T-helper 2 cell treated with Interferon-gamma antibody and Interleukin-4, amounts not matched to agents 5 μg/mL and 100 μg/mL, for 36 hours (primary cell): ENCODE measurements around the gene SHISA4.
"Not testable (repeated sequence)": the region's sequence is repeated elsewhere in the genome, so short reads cannot be mapped to it uniquely, and the experiment has no call there.

ENCODE experiments used
- DNase-seq: peaks from one replicate; pipeline ENCODE4 v3.0.0; 2021; ENCODE audit warnings: low spot score
- H3K27ac Mint-ChIP-seq: one replicate; pipeline ENCODE4 v1.8.0; 2021; ENCODE audit warnings: mild to moderate bottlenecking, mixed read lengths
- H3K27me3 Mint-ChIP-seq: one replicate; pipeline ENCODE4 v1.8.0; 2021; ENCODE audit warnings: low read depth, mixed read lengths
- H3K36me3 Mint-ChIP-seq: one replicate; pipeline ENCODE4 v1.8.0; 2021; ENCODE audit warnings: low read depth, mixed read lengths
- H3K4me1 Mint-ChIP-seq: one replicate; pipeline ENCODE4 v1.8.0; 2021; ENCODE audit warnings: low read depth, mixed read lengths
- H3K4me3 Mint-ChIP-seq: one replicate; pipeline ENCODE4 v1.8.0; 2022; ENCODE audit warnings: mild to moderate bottlenecking, moderate library complexity, mixed read lengths
- H3K9me3 Mint-ChIP-seq: one replicate; pipeline ENCODE4 v1.8.0; 2021; ENCODE audit warnings: mixed read lengths

SHISA4 gene

DNA sequence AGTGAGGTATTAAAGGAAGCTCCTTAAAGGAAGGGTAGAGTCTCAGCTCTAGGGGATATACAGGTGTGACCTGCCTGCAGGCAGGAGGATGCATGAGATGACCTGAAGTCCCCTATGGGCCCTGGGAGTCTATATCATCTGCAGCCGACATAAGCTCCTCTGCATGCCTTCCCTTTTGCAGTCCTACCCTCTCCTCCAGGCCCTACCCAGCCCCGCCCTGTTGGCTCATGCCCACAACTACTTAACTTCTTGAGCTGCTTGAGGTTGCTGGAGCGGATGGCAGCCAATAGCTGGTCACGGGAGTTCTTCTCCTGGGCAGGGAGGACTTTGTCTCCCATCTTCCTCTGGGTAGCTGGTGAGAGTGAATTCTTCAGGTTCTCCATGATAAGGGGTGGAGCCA lies 10.3 kb downstream of the SHISA4 start:
- H3K27me3 Mint-ChIP-seq, result peaks cover 7% of the 10 kb centered on the region
- H3K4me1 Mint-ChIP-seq, result peaks cover 11% of the 10 kb centered on the region
- H3K36me3 Mint-ChIP-seq, result no peaks in the 10 kb centered on the region
- H3K9me3 Mint-ChIP-seq, result no peaks in the 10 kb centered on the region
- H3K27ac Mint-ChIP-seq, result no peak overlapping the region
- H3K4me3 Mint-ChIP-seq, result no peak overlapping the region
- no peak for DNase-seq

DNA sequence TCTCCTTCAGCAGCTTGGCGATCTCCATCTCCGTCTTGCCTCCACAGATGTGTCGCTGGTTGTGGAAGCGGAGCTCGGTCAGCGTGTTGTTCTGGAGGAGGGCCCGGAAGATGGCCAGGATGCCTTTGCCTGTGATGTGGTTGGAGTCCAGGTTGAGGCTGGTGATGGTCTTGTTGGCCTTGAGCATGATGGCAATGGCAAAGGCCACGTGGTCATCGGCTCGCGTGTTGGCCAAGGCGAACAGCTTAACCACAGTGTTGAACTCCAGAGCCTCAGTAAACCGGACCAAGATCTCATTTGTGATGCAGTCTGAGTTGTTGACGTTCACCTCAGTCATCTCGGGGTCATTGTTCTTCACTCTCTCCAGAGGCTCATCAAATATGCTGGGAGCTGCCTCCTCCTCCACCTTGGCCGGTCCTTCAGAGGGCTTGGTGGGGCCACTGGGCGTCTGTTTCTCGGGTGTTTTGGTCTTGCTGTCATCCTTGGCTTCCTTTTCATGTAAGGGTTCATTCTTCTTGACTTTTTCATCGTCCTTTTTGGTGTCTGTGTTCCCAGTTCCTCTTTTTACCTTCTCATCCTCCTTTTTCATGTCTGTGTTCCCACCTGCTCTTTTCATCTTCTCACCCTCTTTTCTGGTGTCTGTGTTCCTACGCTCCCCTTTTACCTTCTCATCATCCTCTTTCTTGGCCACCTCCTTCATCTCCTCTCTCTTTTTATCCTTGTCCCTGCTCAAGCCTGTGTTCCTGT lies 11.2 kb downstream of the SHISA4 start:
- no peak overlapping the region for H3K4me3 Mint-ChIP-seq
- H3K27ac Mint-ChIP-seq, result no peak overlapping the region
- no peaks in the 10 kb centered on the region for H3K9me3 Mint-ChIP-seq
- DNase-seq, result no peak
- H3K4me1 Mint-ChIP-seq, result peaks cover 7% of the 10 kb centered on the region
- peaks cover 7% of the 10 kb centered on the region for H3K27me3 Mint-ChIP-seq
- no peaks in the 10 kb centered on the region for H3K36me3 Mint-ChIP-seq

DNA sequence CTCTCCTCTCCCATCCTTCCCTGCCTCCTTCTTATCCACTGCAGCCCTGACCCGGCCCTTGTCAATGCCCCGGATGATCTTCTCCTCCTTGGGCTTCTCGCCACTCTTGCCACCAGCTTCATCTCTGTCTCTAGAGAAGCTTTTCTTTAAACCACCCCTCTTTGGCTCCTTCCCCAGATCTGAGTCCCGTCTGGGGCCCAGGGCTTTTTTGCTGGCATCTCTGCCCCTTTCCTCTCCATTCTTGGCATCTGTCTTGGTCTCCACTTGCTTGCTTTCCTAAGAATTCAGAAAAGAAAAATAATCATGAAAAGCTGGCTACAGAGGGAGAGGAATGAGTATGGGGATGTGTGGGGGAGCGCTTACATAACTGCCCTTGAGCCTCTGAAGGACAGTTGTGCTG lies 11.8 kb downstream of the SHISA4 start:
- H3K36me3 Mint-ChIP-seq, result no peaks in the 10 kb centered on the region
- no peak overlapping the region for H3K4me3 Mint-ChIP-seq

DNA sequence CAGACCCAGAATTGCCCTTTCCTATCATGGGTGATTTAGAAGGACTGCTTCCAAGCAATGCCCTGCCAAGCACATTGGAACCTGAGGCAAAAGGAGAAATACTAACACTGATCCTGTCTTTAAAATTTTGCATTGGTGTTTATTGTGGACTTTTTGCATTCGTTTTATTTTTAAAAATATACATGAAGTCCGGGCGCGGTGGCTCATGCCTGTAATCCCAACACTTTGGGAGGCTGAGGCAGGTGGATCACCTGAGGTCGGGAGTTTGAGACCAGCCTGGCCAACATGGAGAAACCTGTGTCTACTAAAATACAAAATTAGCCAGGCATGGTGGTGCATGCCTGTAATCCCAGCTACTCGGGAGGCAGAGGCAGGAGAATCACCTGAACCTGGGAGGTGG lies 12.3 kb downstream of the SHISA4 start:
- not testable (repeated sequence) for H3K27ac Mint-ChIP-seq, H3K27me3 Mint-ChIP-seq, H3K4me3 Mint-ChIP-seq, H3K9me3 Mint-ChIP-seq, H3K36me3 Mint-ChIP-seq, DNase-seq, H3K4me1 Mint-ChIP-seq

More for the DNA sequence above, 11.8 kb downstream of the SHISA4 start:
- no peak overlapping the region for H3K27ac Mint-ChIP-seq
- no peak for DNase-seq
- H3K27me3 Mint-ChIP-seq, result peaks cover 7% of the 10 kb centered on the region
- H3K9me3 Mint-ChIP-seq, result no peaks in the 10 kb centered on the region
- peaks cover 10% of the 10 kb centered on the region for H3K4me1 Mint-ChIP-seq

DNA sequence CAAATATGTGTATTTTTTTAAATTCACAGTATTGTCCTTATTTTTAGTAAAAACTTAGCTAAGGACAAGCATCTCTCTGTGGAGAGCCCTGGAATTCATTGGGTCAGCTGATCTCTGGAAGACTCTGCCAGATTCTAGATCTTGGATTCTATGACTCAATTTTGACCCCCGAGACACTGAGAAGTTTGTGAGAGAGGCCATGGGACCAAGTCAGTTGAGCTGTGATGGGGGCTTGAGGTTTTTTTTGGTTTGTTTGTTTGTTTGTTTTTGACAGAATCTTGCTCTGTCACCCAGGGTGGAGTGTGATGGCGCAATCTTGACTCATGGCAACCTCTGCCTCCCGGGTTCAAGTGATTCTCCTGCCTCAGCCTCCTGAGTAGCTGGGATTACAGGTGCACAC lies 13.5 kb downstream of the SHISA4 start:
- no peak for DNase-seq
- Mint-ChIP-seq H3K4me3 (no peak overlapping the region), H3K36me3 (no peaks in the 10 kb centered on the region), H3K27me3 (peaks cover 7% of the 10 kb centered on the region), H3K9me3 (no peaks in the 10 kb centered on the region), H3K4me1 (peaks cover 4% of the 10 kb centered on the region), H3K27ac (no peak overlapping the region)

DNA sequence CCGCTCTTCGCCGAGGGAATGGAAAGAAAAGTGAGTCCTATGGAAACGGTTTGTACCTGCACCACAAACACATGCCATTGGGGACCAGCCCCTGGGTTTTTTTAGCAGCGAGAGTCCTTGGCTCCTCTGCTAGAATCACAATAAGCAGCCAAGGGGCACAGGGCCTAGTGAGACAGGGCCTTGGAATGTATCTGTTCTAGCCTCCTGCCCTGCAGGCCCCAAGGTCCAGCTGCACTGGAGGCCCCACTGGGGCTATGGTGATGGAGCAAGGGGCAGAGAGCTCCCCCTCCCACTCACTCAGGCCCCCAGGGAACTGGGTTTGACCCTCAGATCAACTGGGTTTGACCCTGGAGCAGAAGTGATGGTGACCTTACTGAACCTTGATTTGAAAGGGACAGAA lies 14.4 kb downstream of the SHISA4 start:
- Mint-ChIP-seq H3K36me3 (no peaks in the 10 kb centered on the region), H3K9me3 (no peaks in the 10 kb centered on the region), H3K4me3 (no peak overlapping the region), H3K4me1 (peaks cover 4% of the 10 kb centered on the region), H3K27ac (no peak overlapping the region), H3K27me3 (peaks cover 5% of the 10 kb centered on the region)
- DNase-seq, result no peak

DNA sequence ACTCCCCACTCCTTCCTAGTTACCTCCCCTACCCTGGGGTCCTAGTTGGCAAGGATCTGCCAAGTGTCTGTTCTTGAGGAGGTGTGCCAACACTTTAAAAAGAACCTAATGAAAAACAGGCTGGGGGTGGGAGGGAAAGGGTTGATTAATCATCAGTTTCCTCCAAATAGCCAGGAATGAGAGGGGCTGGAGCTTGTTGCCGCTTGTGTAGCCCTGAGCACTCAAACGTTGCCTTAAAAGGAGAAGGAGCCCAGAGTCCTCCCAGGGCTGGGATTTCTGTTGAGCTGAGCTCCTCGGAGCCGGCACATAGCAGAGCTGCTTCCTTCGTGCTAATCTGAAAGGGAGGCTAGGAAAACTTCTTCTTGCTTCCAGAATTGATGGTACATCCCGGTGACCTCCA lies 15.9 kb downstream of the SHISA4 start:
- Mint-ChIP-seq H3K9me3 (no peaks in the 10 kb centered on the region), H3K4me1 (peaks cover 4% of the 10 kb centered on the region)

DNA sequence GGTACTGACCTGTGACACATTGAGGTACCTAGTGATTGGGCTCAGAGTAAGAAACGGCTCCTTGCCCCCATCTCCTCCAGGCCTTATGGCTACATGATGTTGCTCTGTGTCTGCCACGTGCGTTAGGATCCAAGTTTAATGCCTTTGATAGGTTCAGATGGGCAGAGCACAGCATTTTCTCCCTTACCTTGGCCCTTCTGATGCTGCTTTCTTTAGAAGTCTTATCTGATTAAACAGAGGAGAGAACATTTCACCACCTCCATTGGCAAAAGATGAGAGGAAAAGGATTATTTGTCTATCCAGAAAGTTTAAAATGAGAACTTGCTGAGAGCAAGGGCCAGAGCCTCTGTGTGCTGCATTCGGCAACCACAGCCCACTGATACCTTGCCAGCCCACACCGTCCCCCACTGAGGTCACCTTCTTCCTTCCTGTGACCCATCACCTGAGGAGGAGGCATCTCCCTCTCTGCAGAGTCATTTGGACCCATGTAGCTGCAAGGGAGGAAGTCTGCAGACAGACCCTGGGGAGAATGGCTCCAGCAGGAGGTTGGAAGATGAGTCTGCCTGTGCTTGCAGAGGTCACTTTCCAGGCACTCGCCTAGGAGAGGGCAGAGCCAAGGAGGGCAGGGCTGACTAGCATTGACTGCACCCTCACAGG lies 16.7 kb downstream of the SHISA4 start:
- DNase-seq, result no peak
- Mint-ChIP-seq H3K4me1 (peaks cover 4% of the 10 kb centered on the region), H3K27me3 (peaks cover under 1% of the 10 kb centered on the region), H3K36me3 (no peaks in the 10 kb centered on the region), H3K9me3 (no peaks in the 10 kb centered on the region), H3K4me3 (no peak overlapping the region), H3K27ac (no peak overlapping the region)

More for the DNA sequence above, 15.9 kb downstream of the SHISA4 start:
- Mint-ChIP-seq H3K4me3 (no peak overlapping the region), H3K36me3 (no peaks in the 10 kb centered on the region), H3K27me3 (peaks cover 5% of the 10 kb centered on the region), H3K27ac (no peak overlapping the region)
- no peak for DNase-seq

DNA sequence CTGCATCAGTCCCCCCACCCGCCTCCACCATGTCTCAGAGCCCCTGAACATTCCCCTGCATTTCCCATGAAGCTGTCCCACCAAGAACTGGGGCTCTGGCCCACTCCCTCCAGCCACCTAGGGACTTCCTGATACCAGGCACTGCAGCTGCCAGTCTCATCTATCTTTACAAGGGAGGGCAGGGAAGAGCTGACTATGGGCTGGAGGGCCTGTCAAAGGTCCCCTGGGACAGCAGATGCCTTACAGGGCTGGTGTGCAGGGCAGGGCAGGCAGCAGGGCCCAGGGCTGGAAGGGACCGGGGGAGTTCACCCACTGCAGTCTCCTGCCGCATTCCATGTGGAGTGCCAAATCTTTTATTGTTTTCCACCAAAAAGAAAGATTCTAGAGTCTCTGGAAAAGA lies 17.6 kb downstream of the SHISA4 start:
- H3K9me3 Mint-ChIP-seq, result no peaks in the 10 kb centered on the region
- H3K4me3 Mint-ChIP-seq, result no peak overlapping the region
- H3K36me3 Mint-ChIP-seq, result no peaks in the 10 kb centered on the region
- no peak overlapping the region for H3K27ac Mint-ChIP-seq
- no peak for DNase-seq
- peaks cover 4% of the 10 kb centered on the region for H3K4me1 Mint-ChIP-seq
- no peaks in the 10 kb centered on the region for H3K27me3 Mint-ChIP-seq

DNA sequence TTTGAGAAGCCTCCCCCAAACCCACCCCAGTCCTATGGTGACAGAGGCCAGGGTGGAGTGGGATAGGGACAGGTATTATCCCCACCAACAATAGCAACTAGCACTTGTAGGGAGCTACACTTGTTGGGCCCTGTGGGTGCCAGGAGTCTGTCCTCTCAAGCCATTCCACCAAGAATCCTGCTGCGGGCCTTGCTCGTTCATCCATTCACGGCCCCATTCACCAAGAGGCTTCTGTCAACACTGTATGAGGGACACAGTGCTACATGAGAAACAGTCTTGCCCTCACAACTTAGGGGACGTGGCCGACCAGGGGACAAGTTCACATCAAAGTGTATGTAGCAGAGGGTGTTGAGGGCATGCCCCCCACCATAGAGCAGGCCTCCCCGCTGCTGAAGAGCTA lies 18.9 kb downstream of the SHISA4 start:
- Mint-ChIP-seq H3K27ac (no peak overlapping the region), H3K4me3 (no peak overlapping the region), H3K9me3 (no peaks in the 10 kb centered on the region), H3K4me1 (peaks cover 4% of the 10 kb centered on the region), H3K36me3 (no peaks in the 10 kb centered on the region), H3K27me3 (no peaks in the 10 kb centered on the region)
- no peak for DNase-seq

DNA sequence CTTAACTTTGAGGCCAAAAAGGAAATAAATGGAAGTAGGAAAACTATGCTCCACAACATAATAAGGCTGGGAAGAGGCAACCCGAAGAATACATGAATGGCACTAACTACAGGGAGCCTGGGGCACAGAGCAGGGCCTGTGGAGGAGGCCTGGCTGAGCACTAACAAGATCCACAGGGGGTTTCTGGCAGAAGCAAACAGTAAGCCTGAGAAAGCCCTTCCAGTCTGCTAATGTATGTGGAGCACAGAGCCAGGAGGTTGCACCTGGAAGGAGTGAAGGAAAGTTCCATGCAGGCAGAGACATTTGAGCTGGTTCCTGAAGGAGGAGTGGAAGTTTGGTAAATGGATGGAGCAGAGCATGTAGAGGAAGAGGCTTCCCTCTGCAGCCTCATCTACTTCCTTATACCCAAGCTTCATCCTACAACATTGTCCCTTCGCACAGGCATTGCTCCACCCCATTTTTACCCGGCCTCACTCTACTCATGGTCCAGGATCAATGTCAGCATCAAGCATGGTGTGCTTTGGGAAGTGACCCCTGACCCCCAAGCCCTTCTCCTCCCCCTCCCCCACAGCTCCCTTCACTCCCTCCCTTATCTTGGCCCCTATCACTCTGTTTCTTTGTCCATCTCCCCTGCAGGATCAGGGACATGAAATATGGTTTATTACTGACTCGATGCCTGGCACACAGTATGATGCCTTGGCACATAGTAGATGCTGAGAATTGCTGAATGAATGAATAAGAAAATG lies 23.3 kb downstream of the SHISA4 start:
- Mint-ChIP-seq H3K27ac (no peak overlapping the region), H3K27me3 (peaks cover 4% of the 10 kb centered on the region), H3K36me3 (no peaks in the 10 kb centered on the region), H3K9me3 (no peaks in the 10 kb centered on the region), H3K4me1 (no peaks in the 10 kb centered on the region), H3K4me3 (no peak overlapping the region)
- DNase-seq, result no peak

DNA sequence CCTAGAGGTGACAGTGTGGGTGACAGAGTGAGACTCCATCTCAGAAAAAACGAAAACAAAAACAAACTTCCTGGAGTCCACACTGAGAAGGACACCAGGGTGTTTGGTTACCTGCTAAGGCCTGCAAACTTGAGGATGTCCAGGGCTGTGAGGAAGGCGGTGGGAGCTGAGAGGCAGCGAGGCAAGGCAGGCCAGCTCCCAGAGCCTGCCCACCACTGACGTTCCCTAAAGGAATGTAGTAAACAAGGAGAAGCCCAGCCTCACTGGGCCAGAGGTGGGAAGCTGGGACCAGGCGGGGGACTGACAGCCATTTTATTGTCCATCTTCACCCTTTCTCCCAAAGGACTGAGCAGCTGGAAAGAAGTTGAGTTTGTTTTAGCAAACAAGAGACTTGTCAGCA lies 24.1 kb downstream of the SHISA4 start:
- H3K4me3 Mint-ChIP-seq, result no peak overlapping the region
- H3K27me3 Mint-ChIP-seq, result peaks cover 4% of the 10 kb centered on the region
- no peaks in the 10 kb centered on the region for H3K36me3 Mint-ChIP-seq
- H3K9me3 Mint-ChIP-seq, result no peaks in the 10 kb centered on the region
- H3K4me1 Mint-ChIP-seq, result no peaks in the 10 kb centered on the region
- no peak for DNase-seq
- no peak overlapping the region for H3K27ac Mint-ChIP-seq

DNA sequence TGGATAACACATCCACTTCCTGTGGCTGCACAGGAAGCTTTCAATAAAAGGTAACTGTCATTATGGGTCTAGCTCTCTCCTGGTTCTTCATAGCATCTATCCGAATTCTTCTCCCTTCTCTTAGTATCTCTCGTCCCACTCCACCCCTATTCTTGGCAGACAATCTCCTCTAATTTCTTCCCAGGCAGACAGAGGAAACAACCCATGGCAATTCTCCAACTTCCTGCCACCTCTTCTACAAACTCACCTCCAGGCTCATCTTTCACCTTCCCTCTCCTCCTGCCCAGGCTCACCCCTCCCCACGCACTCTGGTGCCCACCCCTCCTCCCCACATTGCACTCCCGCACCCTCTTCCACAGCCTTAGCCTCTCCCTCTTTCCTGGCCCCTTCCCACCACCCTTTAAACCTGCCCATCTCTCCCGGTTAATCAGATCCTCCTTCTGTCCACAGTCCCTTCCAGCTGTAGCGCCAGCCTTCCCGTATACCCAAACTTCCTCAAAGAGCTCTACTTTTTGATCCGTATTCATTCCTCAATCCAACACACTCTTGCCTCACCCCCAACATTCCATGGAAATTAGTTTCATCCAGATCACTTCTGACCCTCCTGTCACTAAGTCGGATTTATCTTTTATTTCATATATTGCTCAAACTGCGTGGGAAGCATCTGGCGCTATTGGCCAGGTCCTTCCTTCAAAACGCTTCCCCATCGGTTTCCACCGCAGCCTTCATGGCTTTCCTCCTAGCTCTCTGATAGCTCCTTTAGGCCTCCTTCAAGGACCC lies 25.9 kb downstream of the SHISA4 start:
- Mint-ChIP-seq H3K9me3 (no peaks in the 10 kb centered on the region), H3K4me1 (no peaks in the 10 kb centered on the region), H3K4me3 (no peak overlapping the region), H3K27ac (no peak overlapping the region), H3K27me3 (peaks cover 13% of the 10 kb centered on the region), H3K36me3 (no peaks in the 10 kb centered on the region)
- no peak for DNase-seq
